ENCODE results near the gene COPB2. TPM values are rescaled to one million over a fixed set of nuclear protein-coding genes. Genes with fewer than 3 reads are reported as not detected.

The COPB2 gene
- total RNA-seq, 1 donor from 2014 or later = 86.1 TPM

GRCh38 chr3:139328356-139328755 lies 61.1 kb downstream of the COPB2 start:
- peaks cover 58% of the 10 kb centered on the region for H3K27me3 ChIP-seq
- TF ChIP-seq EZH2phosphoT487 (IDR thresholded peaks at IDR 0.05) (no peak), EZH2 (IDR thresholded peaks at IDR 0.05) (no peak)
- TF ChIP-seq, protein P1, sequence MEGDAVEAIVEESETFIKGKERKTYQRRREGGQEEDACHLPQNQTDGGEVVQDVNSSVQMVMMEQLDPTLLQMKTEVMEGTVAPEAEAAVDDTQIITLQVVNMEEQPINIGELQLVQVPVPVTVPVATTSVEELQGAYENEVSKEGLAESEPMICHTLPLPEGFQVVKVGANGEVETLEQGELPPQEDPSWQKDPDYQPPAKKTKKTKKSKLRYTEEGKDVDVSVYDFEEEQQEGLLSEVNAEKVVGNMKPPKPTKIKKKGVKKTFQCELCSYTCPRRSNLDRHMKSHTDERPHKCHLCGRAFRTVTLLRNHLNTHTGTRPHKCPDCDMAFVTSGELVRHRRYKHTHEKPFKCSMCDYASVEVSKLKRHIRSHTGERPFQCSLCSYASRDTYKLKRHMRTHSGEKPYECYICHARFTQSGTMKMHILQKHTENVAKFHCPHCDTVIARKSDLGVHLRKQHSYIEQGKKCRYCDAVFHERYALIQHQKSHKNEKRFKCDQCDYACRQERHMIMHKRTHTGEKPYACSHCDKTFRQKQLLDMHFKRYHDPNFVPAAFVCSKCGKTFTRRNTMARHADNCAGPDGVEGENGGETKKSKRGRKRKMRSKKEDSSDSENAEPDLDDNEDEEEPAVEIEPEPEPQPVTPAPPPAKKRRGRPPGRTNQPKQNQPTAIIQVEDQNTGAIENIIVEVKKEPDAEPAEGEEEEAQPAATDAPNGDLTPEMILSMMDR (IDR thresholded peaks at IDR 0.05) = no peak

DNA sequence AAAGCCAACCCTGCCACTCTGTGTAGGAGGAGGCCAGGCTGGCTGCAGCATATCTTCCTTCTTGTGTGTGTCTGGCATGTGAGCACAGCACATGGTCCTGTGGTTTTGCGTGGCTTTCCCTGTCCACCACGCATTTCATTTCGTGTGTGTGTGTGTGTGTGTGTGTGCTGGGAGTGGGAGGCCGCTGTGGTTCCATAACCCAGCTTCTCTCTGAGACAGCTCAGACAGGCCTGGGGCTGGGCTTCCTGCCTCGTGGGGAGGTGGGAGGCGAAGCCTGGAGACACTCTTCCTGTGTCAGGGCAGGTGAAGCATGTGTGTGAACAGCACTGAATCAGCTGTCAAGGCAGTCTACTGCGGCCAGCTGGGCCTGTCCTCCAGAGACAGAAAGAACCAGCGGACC lies 61.6 kb downstream of the COPB2 start:
- Histone ChIP-seq H3K9me3 (ENCODE audit: low read depth) (no peaks in the 10 kb centered on the region), H3K4me3 (no peak overlapping the region), H3K9ac (no peak overlapping the region), H3K4me1 (no peaks in the 10 kb centered on the region), H4K20me1 (ENCODE audit: low read depth) (no peaks in the 10 kb centered on the region), H3K27ac (no peak overlapping the region), H2AFZ (replicated peaks) (no peak overlapping the region), H3K79me2 (ENCODE audit: low read depth) (no peaks in the 10 kb centered on the region), H3K27me3 (peaks cover 54% of the 10 kb centered on the region), H3F3A (ENCODE audit: low read depth) (no peaks in the 10 kb centered on the region), H3K36me3 (no peaks in the 10 kb centered on the region), H3K4me2 (no peak overlapping the region)
- Mint-ChIP-seq H3K27me3 (ENCODE audit: insufficient read depth, low read depth) (peaks cover 29% of the 10 kb centered on the region), H3K36me3 (no peaks in the 10 kb centered on the region), H3K4me1 (peaks cover 8% of the 10 kb centered on the region), H3K27ac (no peak overlapping the region), H3K9me3 (no peaks in the 10 kb centered on the region), H3K4me3 (no peak overlapping the region)
- no peak for TF ChIP-seq EZH2 (IDR thresholded peaks at IDR 0.05)
- TF ChIP-seq, protein P1 (IDR thresholded peaks at IDR 0.05) = no peak
- TF ChIP-seq EZH2phosphoT487 (IDR thresholded peaks at IDR 0.05) = no peak
- DNase-seq (ENCODE audit: low spot score) = no peak

More at GRCh38 chr3:139328356-139328755, 61.1 kb downstream of the COPB2 start:
- H3K4me1 ChIP-seq = no peaks in the 10 kb centered on the region
- no peaks in the 10 kb centered on the region for H4K20me1 ChIP-seq (ENCODE audit: low read depth)
- H3K9me3 Mint-ChIP-seq = no peaks in the 10 kb centered on the region
- H3F3A ChIP-seq (ENCODE audit: low read depth) = no peaks in the 10 kb centered on the region
- DNase-seq (ENCODE audit: low spot score) = no peak
- no peaks in the 10 kb centered on the region for H3K36me3 ChIP-seq
- no peak overlapping the region for H3K4me3 ChIP-seq
- no peak overlapping the region for H3K27ac ChIP-seq
- H3K36me3 Mint-ChIP-seq = no peaks in the 10 kb centered on the region
- no peak overlapping the region for H3K27ac Mint-ChIP-seq
- no peak overlapping the region for H3K9ac ChIP-seq
- H2AFZ ChIP-seq (replicated peaks) = no peak overlapping the region
- H3K4me2 ChIP-seq = no peak overlapping the region
- no peaks in the 10 kb centered on the region for H3K9me3 ChIP-seq (ENCODE audit: low read depth)
- peaks cover 32% of the 10 kb centered on the region for H3K27me3 Mint-ChIP-seq (ENCODE audit: insufficient read depth, low read depth)
- peaks cover 8% of the 10 kb centered on the region for H3K4me1 Mint-ChIP-seq
- H3K4me3 Mint-ChIP-seq = no peak overlapping the region
- no peaks in the 10 kb centered on the region for H3K79me2 ChIP-seq (ENCODE audit: low read depth)

GRCh38 chr3:139327231-139327630 lies 62.2 kb downstream of the COPB2 start:
- Histone ChIP-seq H3K4me3 (no peak overlapping the region), H3K27ac (no peak overlapping the region), H3K4me1 (no peaks in the 10 kb centered on the region), H3F3A (ENCODE audit: low read depth) (no peaks in the 10 kb centered on the region), H3K4me2 (no peak overlapping the region), H3K9me3 (ENCODE audit: low read depth) (no peaks in the 10 kb centered on the region), H3K36me3 (no peaks in the 10 kb centered on the region), H2AFZ (replicated peaks) (no peak overlapping the region), H4K20me1 (ENCODE audit: low read depth) (no peaks in the 10 kb centered on the region), H3K79me2 (ENCODE audit: low read depth) (no peaks in the 10 kb centered on the region), H3K27me3 (peaks cover 48% of the 10 kb centered on the region), H3K9ac (no peak overlapping the region)
- Mint-ChIP-seq H3K4me3 (no peak overlapping the region), H3K27ac (no peak overlapping the region), H3K36me3 (no peaks in the 10 kb centered on the region), H3K27me3 (ENCODE audit: insufficient read depth, low read depth) (peaks cover 29% of the 10 kb centered on the region), H3K9me3 (no peaks in the 10 kb centered on the region), H3K4me1 (peaks cover 8% of the 10 kb centered on the region)
- no peak for DNase-seq (ENCODE audit: low spot score)
- TF ChIP-seq EZH2 (IDR thresholded peaks at IDR 0.05) = no peak
- TF ChIP-seq, protein P1 (IDR thresholded peaks at IDR 0.05) = no peak
- no peak for TF ChIP-seq EZH2phosphoT487 (IDR thresholded peaks at IDR 0.05)
